NT2/D1 (cell line): Measurements from ENCODE around the gene DNAJC2.

Experiments used
- DNase-seq: peaks from one replicate; pipeline ENCODE4 v3.0.0-alpha.2; 2011; ENCODE audit warnings: low read depth, low spot score
- H3K27me3 ChIP-seq: 2 replicates; pipeline ENCODE4 v1.6.0; 2011; ENCODE audit warnings: mild to moderate bottlenecking; ENCODE audit not compliant: insufficient read length, insufficient read depth
- H3K36me3 ChIP-seq: 2 replicates; pipeline ENCODE4 v1.6.1; 2011; ENCODE audit warnings: mild to moderate bottlenecking, low read length, mixed read lengths; ENCODE audit not compliant: insufficient read depth, insufficient read length
- H3K4me1 ChIP-seq: 2 replicates; pipeline ENCODE4 v1.5.1; 2011; ENCODE audit not compliant: insufficient read depth, insufficient read length
- H3K4me3 ChIP-seq: 2 replicates; pipeline ENCODE4 v1.5.1; 2011; ENCODE audit warnings: low read depth; ENCODE audit not compliant: insufficient read length
- H3K9ac ChIP-seq: 2 replicates; pipeline ENCODE4 v1.6.0; 2011; ENCODE audit warnings: low read depth; ENCODE audit not compliant: insufficient read length
- H3K9me3 ChIP-seq: 2 replicates; pipeline ENCODE4 v1.5.1; 2011; ENCODE audit warnings: mild to moderate bottlenecking, low read length; ENCODE audit not compliant: insufficient read depth
- SUZ12 ChIP-seq: IDR thresholded peaks from 2 replicates; pipeline ENCODE4 v1.6.1; 2011; ENCODE audit not compliant: insufficient read length, insufficient read depth; ENCODE audit errors: extremely low read depth
- YY1 ChIP-seq: IDR thresholded peaks from 2 replicates; pipeline ENCODE4 v1.6.1; 2011; ENCODE audit not compliant: insufficient read length, insufficient read depth
- ZNF274 ChIP-seq: IDR thresholded peaks from 2 replicates; pipeline ENCODE4 v1.6.1; 2011; ENCODE audit warnings: mild to moderate bottlenecking, low read depth, low read length

Gene DNAJC2

GRCh38 chr7:103348959-103349358, 4.4 kb upstream of the DNAJC2 start:
- Histone ChIP-seq H3K36me3 (peaks cover 18% of the 10 kb centered on the region), H3K27me3 (no peaks in the 10 kb centered on the region), H3K9me3 (no peaks in the 10 kb centered on the region), H3K4me1 (no peaks in the 10 kb centered on the region), H3K9ac (no peak overlapping the region), H3K4me3 (no peak overlapping the region)
- no peak for TF ChIP-seq SUZ12
- DNase-seq, result no peak

- Histone ChIP-seq H3K4me1 (no peaks in the 10 kb centered on the region), H3K4me3 (peak overlapping the region; percentile 91), H3K9ac (peak overlapping the region; percentile 38), H3K9me3 (no peaks in the 10 kb centered on the region), H3K36me3 (peaks cover 18% of the 10 kb centered on the region), H3K27me3 (no peaks in the 10 kb centered on the region)
- DNase-seq, result no peak
- TF ChIP-seq YY1 (no peak), SUZ12 (no peak), ZNF274 (no peak)
Observed at GRCh38 chr7:103348452-103348851, 3.9 kb upstream of the DNAJC2 start.

DNA sequence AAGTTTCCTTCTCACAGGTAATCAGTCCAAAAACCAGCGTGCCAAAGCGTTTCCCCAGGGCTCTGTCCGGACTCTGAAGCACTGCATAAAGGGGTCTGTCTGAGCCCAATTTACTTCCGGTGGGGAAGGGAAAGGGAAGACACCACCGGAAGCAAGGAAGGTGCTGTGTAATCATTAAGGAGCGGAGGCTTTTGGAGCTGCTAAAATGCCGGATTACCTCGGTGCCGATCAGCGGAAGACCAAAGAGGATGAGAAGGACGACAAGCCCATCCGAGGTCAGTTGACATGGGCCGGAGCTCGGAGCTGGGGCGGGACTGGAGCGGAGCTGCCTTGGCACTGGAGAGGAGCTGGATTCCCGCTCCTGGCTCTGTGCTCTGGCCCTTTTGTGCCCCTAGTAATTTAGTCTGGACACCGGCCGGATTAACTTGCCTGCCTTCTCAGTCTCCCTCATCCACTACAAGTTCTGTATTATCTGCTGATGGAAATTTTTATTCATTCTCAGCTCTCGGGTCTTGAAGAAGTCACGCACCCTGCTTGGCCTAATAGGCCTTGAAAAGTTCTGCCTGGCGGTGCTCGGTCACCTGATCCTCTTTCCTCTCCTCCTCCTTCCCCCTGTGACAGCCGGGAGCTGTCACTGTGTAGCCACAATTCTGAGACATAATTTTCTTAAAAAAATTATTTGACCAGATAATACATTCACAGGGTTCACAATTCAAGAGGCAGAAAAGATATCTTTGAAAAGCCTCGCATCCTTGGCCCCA, 3.1 kb upstream of the DNAJC2 start, which contains the start of gene PSMC2:
Gene PSMC2 (plus strand): TSS at position 137 of the 761 bp plus-strand sequence. CDS start 69 bp downstream, at position 206.
- Histone ChIP-seq H3K9ac (peak within 1 kb of the TSS; percentile 98), H3K27me3 (no peaks in the 10 kb centered on the region), H3K4me1 (no peaks in the 10 kb centered on the region), H3K36me3 (peaks cover 16% of the 10 kb centered on the region), H3K4me3 (peak within 1 kb of the TSS; percentile 91), H3K9me3 (no peaks in the 10 kb centered on the region)
- DNase-seq, result peak; percentile 86
- TF ChIP-seq SUZ12 (no peak), YY1 (no peak), ZNF274 (no peak)

DNA sequence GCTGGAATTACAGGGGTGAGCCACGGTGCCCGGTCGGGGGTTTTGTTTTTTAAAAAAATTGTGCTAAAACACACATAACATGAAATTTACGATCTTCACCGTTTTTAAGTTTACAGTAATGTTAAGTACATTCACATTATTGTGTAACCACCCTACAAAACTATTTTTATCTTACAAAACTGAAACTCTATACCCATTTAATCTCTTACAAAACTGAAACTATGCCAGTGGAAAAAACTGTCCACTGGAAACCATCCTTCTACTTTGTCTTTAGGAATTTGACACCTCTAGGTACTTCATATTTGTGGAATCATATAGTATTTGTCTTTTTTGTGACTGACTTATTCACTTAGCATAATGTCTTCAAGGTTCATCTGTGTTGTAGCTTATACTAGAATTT, 1.8 kb upstream of the DNAJC2 start:
- no peak for DNase-seq
- no peak overlapping the region for H3K9ac ChIP-seq
- H3K27me3 ChIP-seq, result no peaks in the 10 kb centered on the region
- TF ChIP-seq YY1 (no peak), SUZ12 (no peak), ZNF274 (no peak)
- H3K9me3 ChIP-seq, result no peaks in the 10 kb centered on the region
- H3K4me1 ChIP-seq, result no peaks in the 10 kb centered on the region
- no peak overlapping the region for H3K4me3 ChIP-seq
- peaks cover 16% of the 10 kb centered on the region for H3K36me3 ChIP-seq

DNA sequence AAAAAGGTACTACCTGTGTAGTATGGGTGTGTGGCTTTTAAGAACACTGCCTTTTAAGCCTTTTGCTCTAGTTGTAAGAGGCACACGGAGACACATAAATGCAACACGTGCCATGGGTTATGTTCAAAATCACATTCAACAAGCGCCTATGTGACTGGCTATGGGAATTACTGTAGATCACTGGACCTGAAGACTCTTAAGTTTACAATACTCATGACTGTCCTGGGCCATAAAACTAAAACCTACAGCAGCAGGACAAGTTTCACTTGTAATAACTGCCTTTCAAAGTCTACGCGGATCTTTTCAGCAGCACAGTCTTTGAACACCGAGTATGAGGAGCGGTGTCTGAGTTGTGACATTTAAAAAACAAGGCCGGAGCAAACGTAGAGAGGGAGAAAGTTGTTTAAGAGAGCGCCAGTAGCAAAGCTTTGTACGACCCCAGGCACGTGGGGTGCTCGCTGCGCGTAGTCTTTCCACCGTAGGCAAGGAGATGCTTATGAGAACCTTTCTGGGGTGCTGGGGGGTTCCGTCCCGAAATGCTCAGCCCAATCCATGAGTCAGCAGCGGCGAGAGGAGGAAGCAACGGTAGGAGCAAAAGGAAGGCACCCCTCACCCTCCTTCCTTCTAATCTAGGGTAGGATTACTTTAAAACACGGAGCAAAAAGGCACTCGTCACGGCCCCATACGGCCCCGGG, 662 bp downstream of the DNAJC2 start:
- Histone ChIP-seq H3K9me3 (no peaks in the 10 kb centered on the region), H3K9ac (peak overlapping the region; percentile 97), H3K36me3 (peaks cover 31% of the 10 kb centered on the region), H3K4me3 (peak overlapping the region; percentile 87), H3K27me3 (no peaks in the 10 kb centered on the region), H3K4me1 (no peaks in the 10 kb centered on the region)
- no peak for TF ChIP-seq YY1
- TF ChIP-seq ZNF274, result no peak
- no peak for TF ChIP-seq SUZ12
- DNase-seq, result no peak

DNA sequence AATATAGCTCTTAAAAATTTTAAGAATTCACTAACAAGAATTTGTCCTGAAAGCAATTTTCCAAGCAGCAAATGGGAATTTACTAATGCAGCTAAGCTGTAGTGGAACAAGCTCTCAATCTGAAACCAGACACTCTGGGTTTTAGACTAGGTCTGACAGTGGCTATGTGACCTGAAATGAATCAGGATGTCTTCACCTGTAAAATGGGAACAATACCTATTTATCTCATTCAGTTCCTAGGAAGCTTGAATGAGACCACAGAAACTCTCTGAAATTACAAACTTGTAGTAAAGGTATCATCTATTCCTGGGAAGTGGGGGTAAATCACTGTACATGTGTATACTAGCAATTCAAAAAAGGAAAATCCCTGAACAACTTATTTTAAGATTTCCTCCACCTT, 1.2 kb downstream of the DNAJC2 start:
- H3K4me3 ChIP-seq, result peak overlapping the region; percentile 87
- no peaks in the 10 kb centered on the region for H3K9me3 ChIP-seq
- no peaks in the 10 kb centered on the region for H3K4me1 ChIP-seq
- peaks cover 32% of the 10 kb centered on the region for H3K36me3 ChIP-seq
- no peaks in the 10 kb centered on the region for H3K27me3 ChIP-seq
- DNase-seq, result no peak
- no peak for TF ChIP-seq ZNF274
- TF ChIP-seq SUZ12, result no peak
- TF ChIP-seq YY1, result no peak
- H3K9ac ChIP-seq, result peak overlapping the region; percentile 97

- no peaks in the 10 kb centered on the region for H3K27me3 ChIP-seq
- DNase-seq, result no peak
- H3K9me3 ChIP-seq, result no peaks in the 10 kb centered on the region
- H3K9ac ChIP-seq, result no peak overlapping the region
- peaks cover 44% of the 10 kb centered on the region for H3K36me3 ChIP-seq
- no peaks in the 10 kb centered on the region for H3K4me1 ChIP-seq
- no peak overlapping the region for H3K4me3 ChIP-seq
- TF ChIP-seq YY1 (no peak), SUZ12 (no peak), ZNF274 (no peak)
Observed at GRCh38 chr7:103341466-103341865, 3.1 kb downstream of the DNAJC2 start.
